Left lung (tissue), 10 donors: Measurements from ENCODE around the gene MSANTD1. TPM values are rescaled to one million over a fixed set of nuclear protein-coding genes. Genes with fewer than 3 reads are reported as not detected.
A peak's percentile ranks its signal among the peaks of the same experiment; 100 is the strongest.

ENCODE experiments used
- ATAC-seq: fragments of 200-7000 bp; cut with Tn5 transposase; one replicate; pipeline ENCODE4 v1.9.1; 2020; ENCODE audit warnings: moderate library complexity
- DNase-seq, 4 donors: peaks; one replicate each; pipeline ENCODE4 v3.0.0-alpha.2; 2013 to 2020
- H3K27ac ChIP-seq, 2 donors: fragments of 200-600 bp; sonication (generic) in 1 of 2; one replicate each; pipeline versions ENCODE4 v1.5.0 to v1.8.0; 2020 to 2021
- H3K27me3 ChIP-seq, 2 donors: fragments of 200-600 bp; sonication (generic) in 1 of 2; one replicate each; pipeline versions ENCODE4 v1.5.0 to v1.8.0; 2020 to 2021
- H3K36me3 ChIP-seq, 2 donors: fragments of 200-600 bp; sonication (generic) in 1 of 2; one replicate each; pipeline versions ENCODE4 v1.5.0 to v1.8.0; 2020 to 2021
- H3K4me1 ChIP-seq, 2 donors: fragments of 200-600 bp; one replicate each; pipeline ENCODE4 v1.8.0; 2021
- H3K4me3 ChIP-seq, 2 donors: fragments of 200-600 bp; sonication (generic) in 1 of 2; one replicate each; pipeline versions ENCODE4 v1.5.0 to v1.8.0; 2020 to 2021; ENCODE audit warnings: mild to moderate bottlenecking in 1 of 2
- H3K9me3 ChIP-seq, 2 donors: fragments of 200-600 bp; sonication (generic) in 1 of 2; one replicate each; pipeline versions ENCODE4 v1.5.0 to v1.8.0; 2020 to 2021
- CTCF ChIP-seq, 2 donors: fragments of 200-600 bp; sonication (generic) in 1 of 2; IDR thresholded peaks; one replicate each; pipeline versions ENCODE4 v1.5.0 to v1.8.0; 2021; ENCODE audit warnings: antibody characterized with exemption in 2 of 2
- intact Hi-C, 2 donors: fragments of 100-400 bp; cut with DNase I; formaldehyde crosslinking; loops; one replicate each; pipeline versions ENCODE4 v1.11.2 to v1.14.2; 2022
- polyA plus RNA-seq, 6 donors: library from polyadenylated mRNA; unstranded; fragments of 120-200 nt; gene quantifications; one replicate each; pipeline ENCODE4 v1.2.1, GENCODE V29; 2013; ENCODE audit not compliant: insufficient read length in 6 of 6
- total RNA-seq, 2 donors: library from RNA; stranded (reverse); fragmentation: NEBNext Ultra II Directional; extraction: Animal tissue kit (Norgen Biotek cat#: 25700); gene quantifications; one replicate each; pipeline ENCODE4 v1.2.1, GENCODE V29; 2021
- donor health status: DM: no; HTN: yes; CAD: no.
- donor health status: DM: no; HTN: no; CAD: no.

MSANTD1 gene
- total and polyA plus RNA-seq, 8 donors: 0.54 to 1.4 (median 1.0) TPM

- Histone ChIP-seq H3K9me3 (no peaks in the 10 kb centered on the region), H3K4me3 (no peak overlapping the region), H3K27me3 (no peaks in the 10 kb centered on the region), H3K27ac (no peak overlapping the region), H3K36me3 (peaks cover 0 to 46% of the 10 kb centered on the region in 2 donors), H3K4me1 (no peaks in the 10 kb centered on the region)
- DNase-seq (peak in 1 of 4 donors; percentile 53), ATAC-seq (no peak)
- intact Hi-C loops: no loop called here
- TF ChIP-seq CTCF (IDR thresholded peaks at IDR 0.05): no peak
Measured at GRCh38 chr4:3244002-3244401, 5.0 kb upstream of the MSANTD1 start.

- Histone ChIP-seq H3K4me1 (no peaks in the 10 kb centered on the region), H3K27ac (no peak overlapping the region), H3K9me3 (no peaks in the 10 kb centered on the region), H3K27me3 (no peaks in the 10 kb centered on the region), H3K4me3 (no peak overlapping the region), H3K36me3 (peaks cover 0 to 39% of the 10 kb centered on the region in 2 donors)
- ATAC-seq: no peak
- no peak for TF ChIP-seq CTCF (IDR thresholded peaks at IDR 0.05)
- intact Hi-C loops: no loop called here
- DNase-seq: peak in 1 of 4 donors; percentile 70
Measured at GRCh38 chr4:3244747-3245146, 4.2 kb upstream of the MSANTD1 start.

GRCh38 chr4:3245676-3246075 is 3.3 kb upstream of the MSANTD1 start:
- ATAC-seq (no peak), DNase-seq (no peak)
- H3K9me3 ChIP-seq: no peaks in the 10 kb centered on the region
- no peak overlapping the region for H3K27ac ChIP-seq
- peaks cover 0 to 29% of the 10 kb centered on the region in 2 donors for H3K36me3 ChIP-seq
- H3K4me3 ChIP-seq: no peak overlapping the region
- H3K27me3 ChIP-seq: no peaks in the 10 kb centered on the region
- intact Hi-C loops: no loop called here
- no peaks in the 10 kb centered on the region for H3K4me1 ChIP-seq
- no peak for TF ChIP-seq CTCF (IDR thresholded peaks at IDR 0.05)

- H3K27me3 ChIP-seq: no peaks in the 10 kb centered on the region
- DNase-seq: peak in 1 of 4 donors; percentile 50
Measured at GRCh38 chr4:3246458-3247398, 2.2 kb upstream of the MSANTD1 start.

More at GRCh38 chr4:3246458-3247398, 2.2 kb upstream of the MSANTD1 start:
- no peak overlapping the region for H3K27ac ChIP-seq
- H3K36me3 ChIP-seq: peaks cover 0 to 19% of the 10 kb centered on the region in 2 donors
- H3K4me3 ChIP-seq: no peak overlapping the region
- no peak for TF ChIP-seq CTCF (IDR thresholded peaks at IDR 0.05)
- H3K4me1 ChIP-seq: no peaks in the 10 kb centered on the region
- intact Hi-C loops: no loop called here
- H3K9me3 ChIP-seq: no peaks in the 10 kb centered on the region
- ATAC-seq: no peak
